ENCODE measurements around the gene SLC12A9. TPM values are rescaled to one million over a fixed set of nuclear protein-coding genes. Genes with fewer than 3 reads are reported as not detected.
"Not testable (repeated sequence)": the region's sequence is repeated elsewhere in the genome, so short reads cannot be mapped to it uniquely, and the experiment has no call there.

The SLC12A9 gene, protein sequence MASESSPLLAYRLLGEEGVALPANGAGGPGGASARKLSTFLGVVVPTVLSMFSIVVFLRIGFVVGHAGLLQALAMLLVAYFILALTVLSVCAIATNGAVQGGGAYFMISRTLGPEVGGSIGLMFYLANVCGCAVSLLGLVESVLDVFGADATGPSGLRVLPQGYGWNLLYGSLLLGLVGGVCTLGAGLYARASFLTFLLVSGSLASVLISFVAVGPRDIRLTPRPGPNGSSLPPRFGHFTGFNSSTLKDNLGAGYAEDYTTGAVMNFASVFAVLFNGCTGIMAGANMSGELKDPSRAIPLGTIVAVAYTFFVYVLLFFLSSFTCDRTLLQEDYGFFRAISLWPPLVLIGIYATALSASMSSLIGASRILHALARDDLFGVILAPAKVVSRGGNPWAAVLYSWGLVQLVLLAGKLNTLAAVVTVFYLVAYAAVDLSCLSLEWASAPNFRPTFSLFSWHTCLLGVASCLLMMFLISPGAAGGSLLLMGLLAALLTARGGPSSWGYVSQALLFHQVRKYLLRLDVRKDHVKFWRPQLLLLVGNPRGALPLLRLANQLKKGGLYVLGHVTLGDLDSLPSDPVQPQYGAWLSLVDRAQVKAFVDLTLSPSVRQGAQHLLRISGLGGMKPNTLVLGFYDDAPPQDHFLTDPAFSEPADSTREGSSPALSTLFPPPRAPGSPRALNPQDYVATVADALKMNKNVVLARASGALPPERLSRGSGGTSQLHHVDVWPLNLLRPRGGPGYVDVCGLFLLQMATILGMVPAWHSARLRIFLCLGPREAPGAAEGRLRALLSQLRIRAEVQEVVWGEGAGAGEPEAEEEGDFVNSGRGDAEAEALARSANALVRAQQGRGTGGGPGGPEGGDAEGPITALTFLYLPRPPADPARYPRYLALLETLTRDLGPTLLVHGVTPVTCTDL
- total RNA-seq (2014; rRNA removed; shearing (Covaris generic)), result 19.9 and 27.4 TPM in 2 replicates
- polyA plus RNA-seq (2015; cell fraction: cytosol; rRNA removed), result 11.5 and 12.0 TPM in 2 replicates
- polyA plus RNA-seq (2015; cell fraction: nucleus; rRNA removed), result 45.7 and 48.0 TPM in 2 replicates

DNA sequence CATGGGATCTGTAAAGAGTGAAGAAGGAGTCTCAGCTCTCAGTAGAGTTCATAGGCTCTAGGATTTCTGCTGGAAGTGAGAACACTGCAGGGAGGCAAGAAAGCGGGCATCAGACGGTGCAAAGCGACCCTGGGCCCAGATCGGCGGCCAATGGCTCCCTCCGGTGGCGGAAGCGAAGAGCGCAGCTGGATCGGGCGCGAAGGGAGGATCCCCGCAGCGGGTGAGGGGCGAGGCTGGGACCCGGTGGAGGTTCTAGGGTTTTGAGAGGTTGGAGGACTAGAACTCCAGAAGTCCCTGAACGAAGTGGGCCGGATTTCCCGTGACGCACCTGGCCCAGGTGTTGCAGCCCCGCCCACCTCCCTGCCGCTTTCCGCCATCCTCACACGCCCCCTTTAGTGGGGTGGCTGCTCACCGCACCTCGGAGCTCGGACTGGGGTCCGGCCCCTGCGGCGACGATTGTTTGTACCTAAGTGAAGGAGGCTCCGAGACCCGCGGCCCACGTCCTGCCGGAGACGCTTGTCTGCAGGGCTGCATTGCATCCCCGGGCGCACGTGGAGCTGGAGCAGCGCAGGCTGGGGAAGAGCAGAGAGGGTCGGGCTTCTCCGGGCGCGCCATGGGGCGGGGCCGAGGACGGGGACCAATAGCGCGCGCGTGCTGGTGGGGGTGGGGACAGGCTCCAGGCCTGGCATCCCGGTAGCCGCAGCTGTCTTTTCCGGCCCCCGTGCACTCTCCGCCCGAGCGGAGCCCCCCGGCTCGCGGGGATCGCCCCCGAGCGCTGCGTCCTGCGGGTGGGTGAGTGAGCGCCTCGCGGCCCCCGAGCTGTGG, at the start of gene SLC12A9:
Gene SLC12A9, plus strand, starts transcription at position 666 of the 825 bp plus-strand sequence. CDS start 1,485 bp downstream, outside the sequence.
- DNase-seq (ENCODE audit: low read depth), result peak; percentile 88

DNA sequence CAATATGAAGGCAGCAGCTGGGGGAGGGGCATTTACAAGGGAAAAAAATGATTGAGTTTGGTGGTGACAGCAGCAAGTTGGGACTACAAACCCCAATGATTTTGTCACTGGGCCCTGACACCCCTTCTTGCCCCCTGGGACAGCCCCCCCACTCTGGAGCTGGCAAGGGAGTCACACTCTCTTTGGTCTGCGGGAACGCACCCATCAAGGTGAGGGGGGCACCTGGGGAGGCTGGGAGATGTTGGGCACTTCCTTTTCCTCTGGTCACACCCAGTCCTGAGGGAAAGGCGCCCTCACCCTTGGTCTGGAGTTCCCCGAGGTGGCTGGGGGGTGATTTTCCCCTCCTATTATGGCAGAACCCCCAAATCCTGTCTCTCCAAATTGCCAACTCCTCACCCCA, 49.6 kb upstream of the SLC12A9 start:
- DNase-seq (ENCODE audit: low read depth), result no peak

DNA sequence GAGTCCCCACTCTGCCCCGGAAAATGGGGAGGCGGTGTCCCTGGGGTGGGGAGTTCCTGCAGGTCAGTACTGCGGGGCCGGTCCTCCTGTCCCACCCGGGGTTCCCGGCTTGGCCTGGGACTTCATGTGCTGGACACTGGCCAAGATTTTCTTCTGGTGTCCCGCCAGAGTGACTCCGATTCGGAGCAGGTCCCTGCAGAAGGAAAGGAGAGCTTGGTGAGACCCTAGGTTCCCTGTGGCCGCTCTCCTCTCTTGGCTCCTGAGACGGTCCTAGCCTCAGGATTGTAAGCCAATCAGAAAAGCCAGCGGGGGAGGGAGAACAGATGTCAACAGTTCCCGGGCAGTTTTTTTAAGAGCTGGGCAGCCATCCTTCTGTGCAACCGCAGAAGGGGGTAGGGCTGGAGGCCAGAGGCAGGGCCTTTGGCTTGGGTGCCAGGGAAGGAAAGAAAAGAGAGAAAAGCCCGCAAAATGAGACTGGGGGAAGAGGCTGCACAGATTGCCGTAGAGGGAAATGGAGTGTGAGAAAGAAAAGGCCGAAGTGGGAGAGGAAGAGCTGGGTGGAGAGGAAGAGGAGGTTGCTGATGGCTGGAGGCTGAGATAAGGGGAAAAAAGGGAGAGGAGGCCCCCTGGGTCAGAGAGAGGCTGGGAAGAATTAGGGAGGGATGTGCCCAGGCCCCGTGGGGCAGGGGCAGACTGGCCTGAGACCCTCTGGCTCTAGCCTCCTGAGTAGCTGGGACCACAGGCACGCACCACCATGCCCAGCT, 48.9 kb upstream of the SLC12A9 start:
- no peak for DNase-seq (ENCODE audit: low read depth)

DNA sequence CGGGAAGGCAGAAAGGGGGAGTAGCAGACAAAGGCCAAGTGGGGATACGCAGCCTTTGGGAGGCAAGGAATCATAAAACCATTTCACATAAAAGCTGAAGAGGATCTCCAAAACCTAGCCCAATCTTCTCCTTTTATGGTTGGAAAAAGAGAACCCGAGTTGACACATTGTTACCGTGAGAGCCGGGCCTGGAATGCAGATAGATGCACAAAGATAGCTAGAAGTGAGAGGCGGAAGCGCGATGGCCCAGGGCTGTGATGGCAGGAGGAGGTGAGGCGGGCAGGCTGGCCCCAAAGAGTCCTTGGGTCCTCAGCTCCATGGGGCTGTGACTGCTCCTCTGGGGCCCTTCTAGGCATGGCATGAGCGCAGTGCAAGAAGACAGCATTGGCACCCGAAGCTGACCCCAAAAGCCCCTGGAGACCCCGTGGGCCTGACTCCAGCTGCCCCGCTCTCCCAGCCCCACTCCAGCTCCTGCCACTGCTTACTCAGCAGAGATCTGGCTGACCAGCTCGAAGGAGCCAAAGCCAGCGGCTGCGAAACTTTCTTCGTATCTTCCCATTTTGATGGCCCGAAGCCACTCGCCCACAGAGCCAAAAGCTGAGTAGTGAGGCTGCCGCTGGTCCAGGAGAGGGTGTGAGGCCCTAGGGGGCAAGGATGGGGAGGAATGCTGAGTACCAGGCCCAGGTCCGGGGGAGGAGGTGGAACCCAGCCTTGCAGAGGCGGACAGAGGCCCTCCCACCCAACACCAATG, 47.7 kb upstream of the SLC12A9 start:
- DNase-seq (ENCODE audit: low read depth), result no peak

DNA sequence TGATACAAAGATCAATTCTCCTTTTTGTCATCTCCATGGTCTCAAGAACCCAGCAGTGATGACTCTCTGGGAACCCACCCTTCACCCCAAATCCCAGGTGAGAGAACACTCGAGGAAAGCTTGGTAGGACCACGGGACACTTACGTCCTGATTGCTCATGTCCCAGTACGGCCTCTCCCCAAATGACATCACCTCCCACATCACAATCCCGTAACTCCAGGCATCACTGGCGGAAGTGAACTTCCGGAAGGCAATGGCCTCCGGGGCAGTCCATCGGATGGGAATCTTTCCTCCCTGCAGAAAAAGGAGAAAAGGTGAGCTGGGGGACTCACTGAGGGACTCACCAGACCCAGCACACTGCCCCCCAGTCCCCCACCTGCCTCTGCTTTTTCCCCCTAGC, 46.2 kb upstream of the SLC12A9 start:
- no peak for DNase-seq (ENCODE audit: low read depth)

DNA sequence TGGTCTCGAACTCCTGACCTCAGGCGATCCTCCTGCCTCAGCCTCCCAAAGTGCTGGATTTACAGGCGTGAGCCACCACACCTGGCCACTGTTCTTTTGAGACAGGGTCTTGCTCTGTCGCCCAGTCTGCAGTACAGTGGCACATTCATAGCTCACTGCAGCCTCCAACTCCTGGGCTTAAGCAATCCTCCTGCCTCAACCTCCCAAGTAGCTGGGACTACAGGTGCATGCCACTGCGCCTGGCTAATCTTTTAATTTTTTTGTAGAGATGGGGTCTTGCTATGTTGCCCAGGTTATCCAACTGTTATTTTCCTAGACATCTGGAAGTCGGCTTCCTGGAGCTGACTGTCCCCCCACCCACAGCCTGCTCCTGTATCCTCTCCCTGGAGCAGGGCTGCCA, 45.6 kb upstream of the SLC12A9 start:
- DNase-seq (ENCODE audit: low read depth), result not testable (repeated sequence)

DNA sequence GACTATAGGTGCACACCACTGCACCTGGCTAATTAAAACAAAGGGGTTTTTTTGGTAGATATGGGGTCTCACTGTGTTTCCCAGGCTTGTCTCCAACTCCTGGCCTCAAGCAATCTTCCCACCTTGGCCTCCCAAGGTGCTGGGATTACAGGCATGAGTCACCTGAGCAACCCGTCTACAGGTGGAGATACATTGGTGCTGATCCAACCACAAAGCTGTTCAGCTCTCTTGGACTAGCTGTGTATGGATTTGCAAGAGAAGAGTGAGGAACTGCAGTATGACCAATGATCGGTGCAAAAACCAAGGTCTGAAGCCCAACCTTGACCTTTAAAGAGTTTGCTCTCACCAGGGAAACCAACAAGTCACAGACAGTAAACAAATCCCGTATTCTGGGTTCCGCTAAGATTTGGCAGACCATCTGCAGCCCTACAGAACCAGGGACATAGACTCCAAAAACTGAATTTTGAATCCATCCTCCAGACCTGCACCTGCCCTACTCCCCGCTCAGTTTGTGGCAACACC, 44.1 kb upstream of the SLC12A9 start:
- no peak for DNase-seq (ENCODE audit: low read depth)

DNA sequence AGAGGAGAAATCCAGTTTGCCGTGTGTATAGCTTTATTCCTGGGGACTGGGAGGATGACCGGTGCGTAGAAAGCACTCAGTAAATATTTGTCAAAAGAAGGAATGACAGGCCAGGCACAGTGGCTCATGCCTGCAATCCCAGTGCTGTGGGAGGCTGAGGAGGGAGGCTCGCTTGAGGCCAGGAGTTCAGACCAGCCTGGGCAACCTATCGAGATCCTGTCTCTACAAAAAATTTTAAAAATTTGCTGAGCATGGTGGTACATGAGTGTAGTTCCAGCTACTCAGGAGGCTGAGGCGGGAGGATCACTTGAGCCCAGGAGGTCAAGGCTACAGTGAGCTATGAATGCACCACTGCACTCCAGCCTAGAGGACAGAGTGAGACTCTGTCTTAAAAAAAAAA, 41.0 kb upstream of the SLC12A9 start:
- DNase-seq (ENCODE audit: low read depth), result no peak

DNA sequence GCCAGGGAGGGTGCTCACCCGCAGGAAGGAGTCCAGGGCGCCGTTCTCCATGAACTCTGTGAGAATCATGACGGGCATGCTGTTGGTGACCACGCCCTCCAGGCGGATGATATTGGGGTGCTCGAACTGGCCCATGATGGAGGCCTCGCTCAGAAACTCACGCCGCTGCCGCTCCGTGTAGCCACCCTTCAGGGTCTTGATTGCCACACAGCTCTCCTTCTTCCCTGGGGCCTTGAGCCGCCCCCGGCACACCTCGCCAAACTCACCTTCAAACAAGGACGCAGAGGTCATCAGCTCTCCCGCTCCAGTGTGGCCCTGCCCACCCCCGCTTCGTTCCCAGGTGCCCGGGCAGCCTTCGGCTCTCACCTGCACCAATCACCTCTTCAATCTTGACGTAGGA, 39.8 kb upstream of the SLC12A9 start:
- no peak for DNase-seq (ENCODE audit: low read depth)

DNA sequence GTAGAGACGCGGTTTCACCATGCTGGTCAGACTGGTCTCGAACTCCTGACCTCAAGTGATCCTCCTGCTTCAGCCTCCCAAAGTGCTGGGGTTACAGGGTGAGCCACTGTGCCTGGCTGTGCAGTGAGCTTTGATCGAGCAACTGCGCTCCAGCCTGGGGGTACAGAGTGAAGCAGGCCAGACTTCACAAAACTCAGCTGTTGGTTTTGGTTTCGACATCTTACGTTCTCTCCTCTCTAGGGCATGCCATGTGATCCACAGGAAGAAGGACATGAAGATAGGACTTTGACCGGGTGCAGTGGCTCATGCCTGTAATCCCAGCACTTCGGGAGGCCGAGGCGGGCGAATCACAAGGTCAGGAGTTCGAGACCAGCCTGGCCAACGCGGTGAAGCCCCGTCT, 36.0 kb upstream of the SLC12A9 start:
- not testable (repeated sequence) for DNase-seq (ENCODE audit: low read depth)

DNA sequence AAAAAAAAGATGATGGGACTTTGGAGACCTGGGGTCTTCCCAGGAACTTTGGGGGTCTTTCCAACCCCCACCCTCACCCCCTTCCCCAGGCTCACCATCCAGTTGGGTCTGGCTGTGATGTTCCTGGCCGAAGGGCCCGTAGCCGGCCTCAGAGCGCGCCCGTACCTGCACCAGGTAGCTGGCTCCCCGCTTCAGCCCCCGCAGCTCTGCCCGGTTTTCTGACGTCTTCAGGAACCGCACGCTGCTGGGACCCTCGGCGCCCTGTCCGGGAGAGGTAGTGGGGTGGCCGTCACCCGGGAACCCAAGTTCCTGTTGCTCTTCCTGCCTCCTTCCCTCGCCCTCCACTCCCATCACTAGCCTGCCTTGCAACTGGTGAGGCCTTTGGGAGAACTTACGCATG, 35.4 kb upstream of the SLC12A9 start:
- DNase-seq (ENCODE audit: low read depth), result no peak

DNA sequence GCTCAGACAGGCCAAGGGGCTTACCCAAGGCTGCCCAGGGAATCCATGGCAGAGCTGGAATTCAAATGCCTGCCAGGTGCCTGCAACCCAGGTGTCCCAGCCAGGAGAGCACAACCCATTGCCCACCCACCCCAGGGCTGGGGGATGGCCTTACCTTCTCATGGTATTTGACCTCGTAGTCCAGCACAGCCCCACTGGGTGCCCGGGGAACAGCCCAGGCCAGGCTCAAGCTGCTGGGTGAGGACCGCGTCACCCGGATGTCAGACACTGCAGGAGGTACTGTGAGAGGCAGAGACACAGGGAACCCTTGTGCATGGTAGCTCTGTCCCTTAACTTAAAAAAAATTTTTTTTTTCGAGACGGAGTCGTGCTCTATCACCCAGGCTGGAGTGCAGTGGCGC, 34.1 kb upstream of the SLC12A9 start:
- DNase-seq (ENCODE audit: low read depth), result no peak

DNA sequence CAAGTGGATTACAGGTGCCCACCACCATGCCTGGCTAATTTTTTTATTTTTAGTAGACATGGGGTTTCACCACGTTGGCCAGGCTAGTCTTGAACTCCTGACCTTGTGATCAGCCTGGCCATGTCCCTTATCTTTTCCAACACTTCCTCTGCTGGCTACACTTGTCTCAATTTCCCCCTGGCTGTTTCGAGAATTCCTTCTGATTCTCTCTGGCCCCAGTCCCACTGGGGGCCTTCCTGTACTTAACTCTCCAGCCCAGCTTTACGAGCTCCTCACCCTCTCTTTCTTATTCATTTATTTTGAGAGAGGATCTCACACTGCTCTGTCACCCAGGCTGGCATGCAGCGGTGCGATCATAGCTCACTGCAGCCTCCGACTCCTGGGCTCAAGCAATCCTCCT, 33.7 kb upstream of the SLC12A9 start:
- DNase-seq (ENCODE audit: low read depth), result no peak

DNA sequence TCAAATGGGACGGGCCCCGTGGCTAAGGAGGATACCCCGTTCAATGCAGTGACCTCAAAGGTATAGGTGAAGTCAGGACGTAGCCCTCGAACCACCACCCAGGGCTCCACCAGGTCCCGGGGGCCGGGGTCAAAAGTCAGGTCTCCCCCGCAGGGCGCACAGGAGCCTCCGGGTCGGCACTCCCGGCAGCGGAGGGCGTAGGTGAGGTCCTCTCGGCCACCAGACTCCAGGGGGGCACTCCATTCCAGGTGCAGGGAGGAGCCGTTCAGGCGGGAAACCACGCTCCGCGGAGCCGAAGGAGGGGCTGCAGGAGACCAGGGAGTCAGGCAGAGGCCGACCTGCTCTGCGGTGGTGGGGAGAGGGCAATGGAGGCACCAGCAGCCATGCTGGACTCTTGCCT, 32.9 kb upstream of the SLC12A9 start:
- no peak for DNase-seq (ENCODE audit: low read depth)

DNA sequence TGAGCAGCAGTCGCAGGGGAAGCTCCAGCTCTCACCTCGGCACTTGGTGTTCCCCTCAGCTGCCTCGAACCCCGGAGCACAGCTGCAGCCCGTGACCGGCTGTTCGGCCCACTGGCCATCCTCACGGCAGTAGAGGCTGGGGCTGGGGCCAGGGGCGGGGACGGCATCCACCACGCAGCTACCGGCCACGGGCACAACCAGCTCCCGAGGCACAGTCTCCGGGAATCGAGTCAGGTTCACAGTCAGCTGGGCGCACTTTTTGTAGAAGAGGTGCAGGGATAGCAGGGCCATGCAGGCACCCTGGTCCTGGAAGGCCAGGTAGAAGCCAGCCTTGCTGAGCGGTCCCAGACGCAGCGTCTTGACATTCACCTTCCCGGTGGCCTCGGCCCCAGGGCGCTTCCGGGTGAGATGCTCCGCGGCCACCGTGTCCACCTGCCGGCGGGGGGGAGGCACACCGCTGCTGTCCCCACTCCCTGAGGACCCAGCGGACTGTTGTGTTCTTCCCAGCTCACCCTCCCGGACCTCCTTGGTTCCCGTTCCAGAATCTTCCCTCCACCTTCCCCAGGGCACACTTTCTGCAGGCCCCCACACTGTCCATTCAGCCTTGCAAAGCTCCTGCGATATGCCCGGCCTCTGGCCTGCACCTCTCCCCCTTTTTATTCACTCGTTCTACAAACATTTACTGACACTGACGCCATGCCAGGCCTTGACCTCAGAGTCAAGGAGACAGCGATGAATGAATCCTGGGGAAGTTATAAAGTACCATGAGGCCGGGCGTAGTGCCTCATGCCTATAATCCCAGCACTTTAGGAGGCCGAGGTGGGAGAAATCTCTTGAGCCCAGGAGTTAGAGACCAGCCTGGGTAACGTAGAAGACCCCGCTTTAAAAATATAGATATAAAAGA, 30.0 kb upstream of the SLC12A9 start:
- no peak for DNase-seq (ENCODE audit: low read depth)

DNA sequence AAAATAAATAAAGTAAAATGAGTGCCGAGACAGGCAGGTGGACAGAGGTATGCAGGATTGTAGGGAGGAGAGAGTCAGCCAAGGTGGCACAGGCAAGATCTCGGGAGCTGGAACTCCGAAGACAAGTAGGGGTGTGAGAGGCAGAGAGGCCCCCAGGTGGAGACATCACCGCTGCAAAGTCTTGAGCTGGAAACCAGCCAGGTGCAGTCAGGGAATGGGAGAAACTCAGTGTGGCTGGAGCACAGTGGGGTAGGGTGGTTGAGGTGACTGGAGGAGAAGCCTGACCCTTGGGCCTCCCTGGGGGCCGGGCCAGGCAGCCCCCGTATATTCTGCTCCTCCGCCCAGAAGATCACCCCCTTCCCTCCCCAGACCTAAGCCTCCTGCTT, 29.4 kb upstream of the SLC12A9 start:
- no peak for DNase-seq (ENCODE audit: low read depth)

DNA sequence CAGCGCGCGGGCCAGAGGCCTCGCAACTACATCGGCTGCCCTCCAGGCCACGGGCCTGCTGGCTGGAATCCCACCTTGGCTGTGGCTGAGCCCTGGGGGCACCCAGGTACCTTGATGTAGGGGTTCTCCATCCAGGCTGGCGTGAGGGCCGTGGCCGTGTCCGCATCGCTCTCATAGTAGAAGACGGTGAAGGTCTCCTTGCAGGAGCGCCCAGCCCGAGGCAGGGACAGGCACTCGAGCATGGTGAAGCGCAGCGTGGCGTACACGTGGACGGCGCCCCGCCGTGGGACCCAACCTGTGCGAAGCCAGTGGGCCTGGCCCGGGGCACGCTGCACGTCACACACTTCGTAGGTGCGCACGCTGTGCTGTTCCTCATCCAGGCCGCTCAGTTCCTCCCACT, 29.0 kb upstream of the SLC12A9 start:
- no peak for DNase-seq (ENCODE audit: low read depth)

DNA sequence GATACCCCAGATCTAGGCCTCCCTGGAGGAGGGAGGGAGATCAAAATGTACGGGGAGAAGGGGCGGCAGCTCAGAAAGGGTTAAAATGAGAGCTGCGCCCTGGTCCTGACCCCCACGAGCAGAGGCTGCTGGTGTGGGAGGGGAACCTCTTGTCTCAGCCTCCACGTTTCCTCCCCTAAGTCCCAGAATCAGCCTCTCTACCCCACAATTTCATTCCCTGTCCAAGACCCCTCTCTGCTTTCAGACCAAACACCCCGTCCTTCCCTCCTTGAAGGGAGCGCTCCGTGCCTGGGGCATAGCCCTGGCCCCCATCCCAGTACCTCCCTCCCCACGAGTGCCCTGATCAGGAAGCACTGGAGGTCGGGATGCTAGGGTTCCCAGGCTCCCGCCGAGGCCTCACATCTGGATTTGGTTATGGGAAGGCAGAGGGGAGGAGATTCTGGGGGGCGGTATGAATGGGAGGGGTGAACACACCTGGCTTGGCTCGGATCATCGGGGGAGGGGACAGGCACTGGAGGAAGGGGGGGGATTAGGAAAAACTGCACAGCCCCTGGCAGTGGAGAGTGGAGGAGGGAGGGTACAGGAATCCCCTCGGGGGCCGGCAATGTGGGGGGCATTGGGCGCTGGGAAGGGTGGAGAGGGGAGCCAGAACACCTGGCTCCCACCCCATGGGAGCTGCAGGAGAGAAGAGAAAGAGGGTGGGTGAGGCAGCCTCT, 27.9 kb upstream of the SLC12A9 start:
- DNase-seq (ENCODE audit: low read depth), result no peak
